Activated naive CD8-positive, alpha-beta T cell treated with anti-CD3 and anti-CD28 coated beads for 36 hours (primary cell): ENCODE data around the gene ATG9B. TPM values are rescaled to one million over a fixed set of nuclear protein-coding genes. Genes with fewer than 3 reads are reported as not detected.
"Not testable (repeated sequence)": the region's sequence is repeated elsewhere in the genome, so short reads cannot be mapped to it uniquely, and the experiment has no call there.

Experiments used
- DNase-seq: peaks from one replicate; pipeline ENCODE4 v3.0.0; 2021
- H3K27ac Mint-ChIP-seq: one replicate; pipeline ENCODE4 v1.8.0; 2022; ENCODE audit warnings: mild to moderate bottlenecking, moderate library complexity, mixed read lengths
- H3K27me3 Mint-ChIP-seq: one replicate; pipeline ENCODE4 v1.8.0; 2022; ENCODE audit warnings: mild to moderate bottlenecking, mixed read lengths
- H3K36me3 Mint-ChIP-seq: one replicate; pipeline ENCODE4 v1.8.0; 2021; ENCODE audit warnings: mild to moderate bottlenecking, mixed read lengths
- H3K4me1 Mint-ChIP-seq: one replicate; pipeline ENCODE4 v1.8.0; 2021; ENCODE audit warnings: mixed read lengths
- H3K4me3 Mint-ChIP-seq: one replicate; pipeline ENCODE4 v1.8.0; 2022; ENCODE audit warnings: mild to moderate bottlenecking, moderate library complexity, mixed read lengths
- H3K9me3 Mint-ChIP-seq: one replicate; pipeline ENCODE4 v1.8.0; 2022; ENCODE audit warnings: mixed read lengths
- total RNA-seq, 2 experiments: library from RNA; stranded (reverse); gene quantifications; one replicate each; pipeline ENCODE4 v1.2.3, GENCODE V29; 2021

Gene ATG9B
- total RNA-seq, 2 experiments from 2014 or later: 12.3 TPM

DNA sequence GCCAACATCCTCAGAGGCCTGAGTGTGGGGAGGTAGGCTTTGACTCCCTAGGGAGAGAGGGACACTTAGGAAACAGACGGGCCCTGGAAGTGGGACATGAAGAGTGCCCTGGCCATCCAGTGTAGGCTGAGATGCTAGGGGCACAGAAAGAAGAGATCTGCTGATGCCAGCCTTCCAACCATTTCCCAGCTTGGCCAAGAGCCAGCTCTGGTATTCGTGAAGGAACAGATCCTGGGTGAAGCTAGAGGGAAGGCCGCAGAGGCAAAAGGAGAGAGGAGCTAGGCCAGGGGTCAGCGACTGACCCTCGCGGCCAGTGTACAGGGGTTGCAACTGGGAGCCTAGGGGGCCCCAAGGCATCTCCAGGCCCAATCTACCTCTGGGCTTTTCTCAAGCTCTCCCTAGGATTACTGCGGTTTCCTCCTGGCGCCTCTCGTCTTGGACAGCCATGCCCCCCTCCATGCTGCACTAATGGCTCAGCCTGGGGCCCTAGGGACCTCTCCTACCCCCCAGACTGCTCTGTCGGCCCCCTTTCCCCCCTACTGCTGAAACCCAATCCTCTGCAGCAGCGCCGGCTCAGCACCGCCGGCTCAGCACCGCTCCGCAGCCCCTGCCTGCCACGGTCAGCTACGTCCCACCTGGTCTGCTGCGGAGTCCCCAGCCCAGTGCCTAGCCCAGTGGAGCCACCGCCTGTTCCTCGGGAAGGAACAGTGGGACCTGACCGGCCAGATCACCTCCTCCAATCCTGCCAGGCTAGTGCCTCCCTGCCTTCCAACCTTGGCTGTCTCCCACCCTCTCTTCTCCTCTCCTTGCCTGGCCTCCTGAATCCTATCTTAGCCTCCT lies 23.9 kb upstream of the ATG9B start, which contains the start of gene ASIC3:
Gene ASIC3 (plus strand): TSS at position 556 of the 840 bp plus-strand sequence. CDS start 355 bp downstream, outside the sequence.
- no peak within 1 kb of the TSS for H3K27ac Mint-ChIP-seq
- H3K4me3 Mint-ChIP-seq: no peak within 1 kb of the TSS
- no peaks in the 10 kb centered on the region for H3K4me1 Mint-ChIP-seq
- no peaks in the 10 kb centered on the region for H3K36me3 Mint-ChIP-seq
- H3K27me3 Mint-ChIP-seq: no peaks in the 10 kb centered on the region
- H3K9me3 Mint-ChIP-seq: no peaks in the 10 kb centered on the region
- no peak for DNase-seq

DNA sequence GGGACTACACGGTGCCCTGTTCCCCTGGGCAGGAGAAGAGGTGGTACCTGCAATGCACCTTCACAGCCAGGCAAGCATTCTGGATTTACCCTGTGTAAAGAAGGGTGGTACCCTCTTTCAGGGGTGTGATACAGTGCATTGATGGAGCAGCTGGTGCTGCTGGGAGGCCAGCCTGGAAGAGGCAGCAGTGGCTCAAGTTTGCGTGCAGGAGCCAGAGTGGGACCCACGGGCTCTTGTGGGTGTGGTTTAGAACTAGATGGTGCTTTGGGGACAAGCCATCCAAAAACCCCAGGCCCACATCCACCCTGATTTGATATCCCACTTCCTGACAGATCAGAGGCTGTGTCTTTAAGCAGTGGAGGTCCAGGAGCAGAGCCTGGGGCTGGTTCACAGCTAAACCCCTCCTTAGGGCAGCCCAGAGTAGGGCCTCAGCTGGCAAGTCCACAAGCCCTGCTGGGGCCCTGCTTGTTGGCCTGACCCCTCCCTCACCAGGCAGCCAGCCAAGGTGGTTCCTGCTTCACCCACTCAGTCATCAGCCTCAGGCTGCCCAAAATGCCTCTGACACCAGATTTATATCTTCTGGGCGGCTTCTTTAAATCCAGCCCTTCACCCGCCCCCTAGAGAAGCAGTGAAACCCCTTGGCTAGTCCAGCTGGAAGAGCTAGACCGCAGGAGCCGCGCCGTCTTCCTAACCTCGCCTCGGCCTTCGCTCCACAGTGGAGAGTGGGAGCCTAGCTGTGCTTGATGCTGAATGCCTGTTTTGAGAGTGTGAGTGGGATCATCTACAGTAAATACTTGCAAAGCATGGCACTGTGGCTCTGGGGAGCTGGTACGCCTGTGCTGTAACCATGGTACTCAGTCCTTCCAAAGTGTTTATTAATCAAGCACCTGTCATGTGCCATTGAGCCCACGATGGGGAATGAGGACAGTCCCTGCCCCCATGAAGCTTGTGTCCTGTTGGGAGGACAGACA lies 22.6 kb upstream of the ATG9B start:
- H3K27ac Mint-ChIP-seq: no peak overlapping the region
- H3K36me3 Mint-ChIP-seq: peaks cover 2% of the 10 kb centered on the region
- H3K4me3 Mint-ChIP-seq: no peak overlapping the region
- no peaks in the 10 kb centered on the region for H3K4me1 Mint-ChIP-seq
- no peaks in the 10 kb centered on the region for H3K27me3 Mint-ChIP-seq
- H3K9me3 Mint-ChIP-seq: no peaks in the 10 kb centered on the region
- DNase-seq: no peak

DNA sequence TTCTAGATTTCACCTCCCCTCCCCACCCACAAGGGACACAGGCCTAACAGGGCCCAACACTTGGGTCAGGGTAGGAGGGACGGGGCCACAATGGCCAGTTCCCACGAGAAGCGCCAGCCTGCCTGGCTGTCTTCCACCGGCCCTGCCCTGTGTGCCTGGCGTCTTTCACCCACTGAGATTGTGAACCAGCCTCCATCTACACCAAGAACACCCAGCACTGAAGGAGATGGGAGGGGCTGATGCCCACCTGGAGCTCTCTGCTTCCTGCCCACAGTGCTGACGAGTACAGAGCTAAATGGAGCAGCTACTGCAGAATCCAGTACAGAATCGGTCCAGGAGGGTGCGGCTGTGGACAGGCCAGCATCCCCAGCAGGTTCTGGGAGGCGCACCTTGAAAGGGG lies 21.7 kb upstream of the ATG9B start:
- H3K9me3 Mint-ChIP-seq: no peaks in the 10 kb centered on the region
- no peaks in the 10 kb centered on the region for H3K4me1 Mint-ChIP-seq
- H3K27me3 Mint-ChIP-seq: no peaks in the 10 kb centered on the region
- no peak overlapping the region for H3K27ac Mint-ChIP-seq
- no peak overlapping the region for H3K4me3 Mint-ChIP-seq
- peaks cover 2% of the 10 kb centered on the region for H3K36me3 Mint-ChIP-seq
- no peak for DNase-seq

GRCh38 chr7:151045262-151045661 lies 21.0 kb upstream of the ATG9B start:
- no peak for DNase-seq
- H3K4me3 Mint-ChIP-seq: no peak overlapping the region
- H3K36me3 Mint-ChIP-seq: peaks cover 2% of the 10 kb centered on the region
- H3K9me3 Mint-ChIP-seq: no peaks in the 10 kb centered on the region
- H3K27ac Mint-ChIP-seq: no peak overlapping the region
- H3K4me1 Mint-ChIP-seq: no peaks in the 10 kb centered on the region
- H3K27me3 Mint-ChIP-seq: no peaks in the 10 kb centered on the region

- DNase-seq: no peak
- Mint-ChIP-seq H3K27me3 (no peaks in the 10 kb centered on the region), H3K9me3 (no peaks in the 10 kb centered on the region), H3K27ac (no peak overlapping the region), H3K36me3 (peaks cover 2% of the 10 kb centered on the region), H3K4me1 (peaks cover 12% of the 10 kb centered on the region), H3K4me3 (no peak overlapping the region)
These were observed 19.7 kb upstream of the ATG9B start for GRCh38 chr7:151043959-151044358.

DNA sequence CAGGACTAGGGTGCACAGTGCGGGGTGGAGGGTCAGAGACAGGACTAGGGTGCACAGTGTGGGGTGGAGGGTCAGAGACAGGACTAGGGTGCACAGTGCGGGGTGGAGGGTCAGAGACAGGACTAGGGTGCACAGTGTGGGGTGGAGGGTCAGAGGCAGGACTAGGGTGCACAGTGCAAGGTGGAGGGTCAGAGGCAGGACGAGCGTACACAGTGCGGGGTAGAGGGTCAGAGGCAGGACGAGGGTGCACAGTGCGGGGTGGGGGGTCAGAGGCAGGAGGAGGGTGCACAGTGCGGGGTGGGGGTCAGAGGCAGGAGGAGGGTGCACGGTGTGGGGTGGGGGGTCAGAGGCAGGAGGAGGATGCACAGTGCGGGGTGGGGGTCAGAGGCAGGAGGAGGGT lies 19.2 kb upstream of the ATG9B start:
- not testable (repeated sequence) for H3K4me3 Mint-ChIP-seq, H3K27me3 Mint-ChIP-seq, H3K36me3 Mint-ChIP-seq, DNase-seq, H3K9me3 Mint-ChIP-seq, H3K27ac Mint-ChIP-seq
- peaks cover 17% of the 10 kb centered on the region for H3K4me1 Mint-ChIP-seq

DNA sequence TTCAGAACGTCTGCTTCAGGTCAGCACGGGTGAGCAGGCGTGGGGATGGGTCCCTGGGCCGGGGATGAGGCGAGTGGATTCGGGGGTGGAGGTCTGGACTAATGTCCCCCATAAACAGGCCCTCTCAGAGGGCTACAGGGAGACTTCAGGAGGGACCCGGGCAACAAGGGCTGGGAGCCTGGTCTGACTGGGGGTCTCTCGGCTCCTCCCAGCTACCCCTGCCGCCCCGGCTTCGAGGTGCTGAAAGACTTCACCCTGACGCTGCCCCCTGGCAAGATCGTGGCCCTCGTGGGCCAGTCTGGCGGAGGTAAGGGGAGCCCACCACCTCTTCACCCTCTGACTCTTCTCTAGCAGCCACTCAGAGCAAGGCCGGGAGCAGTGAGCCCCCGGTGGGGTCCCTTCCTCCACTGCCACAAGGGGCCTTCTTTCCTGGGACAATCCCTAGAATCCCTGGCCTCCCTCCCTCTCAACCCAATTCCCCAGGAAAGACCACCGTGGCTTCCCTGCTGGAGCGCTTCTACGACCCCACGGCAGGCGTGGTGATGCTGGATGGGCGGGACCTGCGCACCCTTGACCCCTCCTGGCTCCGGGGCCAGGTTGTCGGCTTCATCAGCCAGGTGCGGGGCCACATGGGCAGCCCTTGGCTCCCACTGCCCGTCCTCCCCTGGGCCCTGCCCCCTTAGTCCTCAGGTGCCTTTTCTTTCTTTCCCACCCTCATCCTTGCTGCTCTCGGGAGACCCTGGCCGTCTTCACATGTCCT lies 16.5 kb upstream of the ATG9B start:
- Mint-ChIP-seq H3K4me1 (peaks cover 18% of the 10 kb centered on the region), H3K9me3 (no peaks in the 10 kb centered on the region), H3K27me3 (no peaks in the 10 kb centered on the region), H3K36me3 (peaks cover 2% of the 10 kb centered on the region), H3K27ac (no peak overlapping the region), H3K4me3 (no peak overlapping the region)
- DNase-seq: no peak

DNA sequence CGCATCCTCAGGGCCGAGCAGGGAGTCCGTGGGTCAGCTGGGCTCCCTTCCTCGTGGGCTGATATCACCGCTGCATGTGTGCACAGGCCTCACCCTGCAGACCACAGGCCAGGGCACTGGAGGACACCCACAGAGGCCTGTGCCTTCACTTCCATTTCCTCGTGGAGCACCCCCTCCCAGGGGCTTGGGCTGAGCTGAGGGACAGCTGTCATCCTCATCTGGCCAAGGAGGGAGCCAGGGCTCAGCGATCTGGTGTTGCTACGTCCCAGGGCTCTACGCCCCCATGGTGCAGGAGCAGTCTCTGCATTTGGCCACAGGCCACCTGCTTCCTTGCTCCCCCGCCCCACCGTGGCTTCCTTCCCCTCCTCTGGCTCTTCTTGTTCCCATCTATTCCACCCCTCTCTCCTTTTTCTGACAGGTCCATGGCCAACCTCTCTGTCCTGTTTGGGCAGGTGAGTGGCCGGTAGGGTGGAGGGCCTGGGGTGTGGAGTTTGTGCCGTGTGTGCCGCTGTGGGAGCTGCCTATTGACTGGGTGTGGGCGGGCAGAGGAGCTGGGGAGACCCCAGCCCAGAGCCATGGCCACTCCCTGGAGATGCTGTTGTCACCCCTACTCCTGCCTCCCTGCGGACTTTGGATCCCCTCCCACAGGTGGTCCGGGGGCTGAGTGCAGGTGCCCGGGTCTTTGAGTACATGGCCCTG lies 15.7 kb upstream of the ATG9B start:
- Mint-ChIP-seq H3K27me3 (no peaks in the 10 kb centered on the region), H3K27ac (peak overlapping the region; percentile 84), H3K4me3 (no peak overlapping the region), H3K4me1 (peaks cover 18% of the 10 kb centered on the region), H3K9me3 (no peaks in the 10 kb centered on the region), H3K36me3 (peaks cover 2% of the 10 kb centered on the region)
- no peak for DNase-seq

GRCh38 chr7:151038951-151039849 lies 14.9 kb upstream of the ATG9B start:
- H3K4me1 Mint-ChIP-seq: peaks cover 18% of the 10 kb centered on the region

GRCh38 chr7:151035902-151036301 lies 11.6 kb upstream of the ATG9B start:
- H3K36me3 Mint-ChIP-seq: no peaks in the 10 kb centered on the region
- no peak for DNase-seq
- H3K27ac Mint-ChIP-seq: no peak overlapping the region
- H3K4me3 Mint-ChIP-seq: no peak overlapping the region
- no peaks in the 10 kb centered on the region for H3K9me3 Mint-ChIP-seq
- H3K4me1 Mint-ChIP-seq: peaks cover 18% of the 10 kb centered on the region
- H3K27me3 Mint-ChIP-seq: no peaks in the 10 kb centered on the region

More at GRCh38 chr7:151038951-151039849, 14.9 kb upstream of the ATG9B start:
- H3K27me3 Mint-ChIP-seq: no peaks in the 10 kb centered on the region
- peak overlapping the region; percentile 84 for H3K27ac Mint-ChIP-seq
- no peaks in the 10 kb centered on the region for H3K9me3 Mint-ChIP-seq
- no peak overlapping the region for H3K4me3 Mint-ChIP-seq
- DNase-seq: peak; percentile 86
- H3K36me3 Mint-ChIP-seq: peaks cover 2% of the 10 kb centered on the region

DNA sequence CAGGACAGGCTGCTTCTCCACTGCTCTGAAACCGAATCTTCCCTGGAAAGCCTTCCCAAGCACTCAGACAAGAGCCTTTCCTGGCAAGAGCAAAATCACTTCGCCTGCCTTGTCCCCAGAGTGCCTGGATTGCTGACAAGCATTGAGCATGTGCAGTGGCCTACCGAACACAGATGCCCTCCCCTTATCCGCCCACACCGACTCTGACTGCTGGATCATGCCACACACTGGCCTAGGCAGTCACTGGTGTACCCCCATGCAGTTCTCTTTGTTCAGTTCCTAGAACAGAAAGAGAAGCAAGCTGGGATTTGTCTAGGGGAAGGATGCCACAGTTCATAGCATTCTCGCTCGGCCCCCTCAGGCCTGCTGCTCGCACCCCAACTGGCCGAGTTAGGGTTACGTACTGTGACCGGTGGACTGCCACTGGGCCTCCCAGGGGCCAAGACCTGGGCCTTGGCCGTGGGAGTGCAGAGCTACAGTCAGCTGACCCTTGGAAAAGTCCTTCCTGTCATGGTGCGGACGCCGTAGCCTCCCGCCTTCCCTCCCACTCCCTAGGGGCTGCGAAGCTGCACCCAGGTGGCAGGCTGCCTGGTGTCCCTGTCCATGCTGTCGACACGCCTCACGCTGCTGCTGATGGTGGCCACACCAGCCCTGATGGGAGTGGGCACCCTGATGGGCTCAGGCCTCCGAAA lies 10.9 kb upstream of the ATG9B start:
- H3K27ac Mint-ChIP-seq: no peak overlapping the region
- no peaks in the 10 kb centered on the region for H3K27me3 Mint-ChIP-seq
- no peak for DNase-seq
- H3K4me3 Mint-ChIP-seq: no peak overlapping the region
- H3K4me1 Mint-ChIP-seq: peaks cover 18% of the 10 kb centered on the region
- H3K36me3 Mint-ChIP-seq: no peaks in the 10 kb centered on the region
- no peaks in the 10 kb centered on the region for H3K9me3 Mint-ChIP-seq

GRCh38 chr7:151034312-151035025 lies 10.2 kb upstream of the ATG9B start:
- no peak for DNase-seq
- no peaks in the 10 kb centered on the region for H3K9me3 Mint-ChIP-seq
- peaks cover 15% of the 10 kb centered on the region for H3K4me1 Mint-ChIP-seq
- no peak overlapping the region for H3K27ac Mint-ChIP-seq
- H3K27me3 Mint-ChIP-seq: no peaks in the 10 kb centered on the region
- no peak overlapping the region for H3K4me3 Mint-ChIP-seq
- H3K36me3 Mint-ChIP-seq: no peaks in the 10 kb centered on the region
